Activated naive CD8-positive, alpha-beta T cell treated with anti-CD3 and anti-CD28 coated beads, Interleukin-2, amount 50 U/mL, for 24 hours (primary cell): ENCODE measurements around the gene MOGAT1.
"Not testable (repeated sequence)": the region's sequence is repeated elsewhere in the genome, so short reads cannot be mapped to it uniquely, and the experiment has no call there.

Experiments
- ATAC-seq: fragments of 150-1000 bp; cut with Tn5 transposase; one replicate; pipeline ENCODE4 v1.10.0; 2021
- DNase-seq: peaks from one replicate; pipeline ENCODE4 v3.0.0; 2021
- H3K27ac Mint-ChIP-seq: one replicate; pipeline ENCODE4 v1.8.0; 2021; ENCODE audit warnings: mild to moderate bottlenecking, mixed read lengths
- H3K27me3 Mint-ChIP-seq: one replicate; pipeline ENCODE4 v1.8.0; 2021; ENCODE audit warnings: mixed read lengths
- H3K36me3 Mint-ChIP-seq: one replicate; pipeline ENCODE4 v1.8.0; 2021; ENCODE audit warnings: low read depth, mixed read lengths
- H3K4me1 Mint-ChIP-seq: one replicate; pipeline ENCODE4 v1.8.0; 2021; ENCODE audit warnings: mixed read lengths
- H3K4me3 Mint-ChIP-seq: one replicate; pipeline ENCODE4 v1.8.0; 2021; ENCODE audit warnings: mild to moderate bottlenecking, moderate library complexity, mixed read lengths
- H3K9me3 Mint-ChIP-seq: one replicate; pipeline ENCODE4 v1.8.0; 2021; ENCODE audit warnings: mixed read lengths

The MOGAT1 gene

GRCh38 chr2:222689322-222689721 lies 17.9 kb downstream of the MOGAT1 start:
- ATAC-seq = no peak
- H3K9me3 Mint-ChIP-seq = no peaks in the 10 kb centered on the region
- H3K27ac Mint-ChIP-seq = no peak overlapping the region
- no peak for DNase-seq
- H3K36me3 Mint-ChIP-seq = no peaks in the 10 kb centered on the region
- peaks cover 7% of the 10 kb centered on the region for H3K4me1 Mint-ChIP-seq
- peaks cover 3% of the 10 kb centered on the region for H3K27me3 Mint-ChIP-seq
- no peak overlapping the region for H3K4me3 Mint-ChIP-seq

- Mint-ChIP-seq H3K27ac (no peak overlapping the region), H3K9me3 (no peaks in the 10 kb centered on the region), H3K4me1 (peaks cover 7% of the 10 kb centered on the region), H3K4me3 (no peak overlapping the region), H3K36me3 (no peaks in the 10 kb centered on the region), H3K27me3 (peaks cover 3% of the 10 kb centered on the region)
- ATAC-seq (peak; percentile 89), DNase-seq (peak; percentile 80)
These were observed 19.2 kb downstream of the MOGAT1 start for GRCh38 chr2:222690564-222691200.

- H3K4me3 Mint-ChIP-seq, H3K27me3 Mint-ChIP-seq, H3K4me1 Mint-ChIP-seq, ATAC-seq, DNase-seq, H3K36me3 Mint-ChIP-seq, H3K27ac Mint-ChIP-seq, H3K9me3 Mint-ChIP-seq: not testable (repeated sequence)
These were observed 22.0 kb downstream of the MOGAT1 start for GRCh38 chr2:222693413-222693812.

GRCh38 chr2:222693837-222694236 lies 22.4 kb downstream of the MOGAT1 start:
- ATAC-seq (no peak), DNase-seq (no peak)
- no peak overlapping the region for H3K4me3 Mint-ChIP-seq
- no peaks in the 10 kb centered on the region for H3K9me3 Mint-ChIP-seq
- H3K27me3 Mint-ChIP-seq = peaks cover 4% of the 10 kb centered on the region
- H3K4me1 Mint-ChIP-seq = peaks cover 7% of the 10 kb centered on the region
- no peaks in the 10 kb centered on the region for H3K36me3 Mint-ChIP-seq
- H3K27ac Mint-ChIP-seq = no peak overlapping the region

GRCh38 chr2:222698276-222698675 lies 26.8 kb downstream of the MOGAT1 start:
- no peaks in the 10 kb centered on the region for H3K36me3 Mint-ChIP-seq
- DNase-seq = no peak
- H3K9me3 Mint-ChIP-seq = no peaks in the 10 kb centered on the region
- no peak overlapping the region for H3K4me3 Mint-ChIP-seq
- peaks cover 11% of the 10 kb centered on the region for H3K4me1 Mint-ChIP-seq
- H3K27me3 Mint-ChIP-seq = peaks cover 10% of the 10 kb centered on the region
- ATAC-seq = no peak
- H3K27ac Mint-ChIP-seq = no peak overlapping the region

- Mint-ChIP-seq H3K4me1 (peaks cover 11% of the 10 kb centered on the region), H3K27me3 (peaks cover 12% of the 10 kb centered on the region)
- DNase-seq = no peak
These were observed 29.8 kb downstream of the MOGAT1 start for GRCh38 chr2:222701233-222701632.

GRCh38 chr2:222701721-222702131 lies 30.3 kb downstream of the MOGAT1 start:
- Mint-ChIP-seq H3K27me3 (peaks cover 12% of the 10 kb centered on the region), H3K36me3 (no peaks in the 10 kb centered on the region), H3K27ac (no peak overlapping the region), H3K9me3 (no peaks in the 10 kb centered on the region), H3K4me1 (peaks cover 11% of the 10 kb centered on the region), H3K4me3 (no peak overlapping the region)
- ATAC-seq (no peak), DNase-seq (no peak)

More at GRCh38 chr2:222701233-222701632, 29.8 kb downstream of the MOGAT1 start:
- no peaks in the 10 kb centered on the region for H3K9me3 Mint-ChIP-seq
- no peak overlapping the region for H3K4me3 Mint-ChIP-seq
- ATAC-seq = no peak
- H3K36me3 Mint-ChIP-seq = no peaks in the 10 kb centered on the region
- H3K27ac Mint-ChIP-seq = no peak overlapping the region

GRCh38 chr2:222703091-222703490 lies 31.6 kb downstream of the MOGAT1 start:
- Mint-ChIP-seq H3K9me3 (no peaks in the 10 kb centered on the region), H3K4me1 (peaks cover 17% of the 10 kb centered on the region), H3K27ac (no peak overlapping the region), H3K36me3 (no peaks in the 10 kb centered on the region), H3K27me3 (peaks cover 14% of the 10 kb centered on the region), H3K4me3 (no peak overlapping the region)
- DNase-seq = no peak
- no peak for ATAC-seq

- H3K27me3 Mint-ChIP-seq = peaks cover 16% of the 10 kb centered on the region
- DNase-seq = no peak
- no peaks in the 10 kb centered on the region for H3K9me3 Mint-ChIP-seq
- no peak overlapping the region for H3K4me3 Mint-ChIP-seq
- H3K27ac Mint-ChIP-seq = no peak overlapping the region
- peaks cover 20% of the 10 kb centered on the region for H3K4me1 Mint-ChIP-seq
- H3K36me3 Mint-ChIP-seq = no peaks in the 10 kb centered on the region
- no peak for ATAC-seq
These were observed 32.4 kb downstream of the MOGAT1 start for GRCh38 chr2:222703886-222704285.

- no peaks in the 10 kb centered on the region for H3K9me3 Mint-ChIP-seq
- H3K36me3 Mint-ChIP-seq = no peaks in the 10 kb centered on the region
- peaks cover 16% of the 10 kb centered on the region for H3K27me3 Mint-ChIP-seq
- no peak overlapping the region for H3K4me3 Mint-ChIP-seq
- no peak overlapping the region for H3K27ac Mint-ChIP-seq
- ATAC-seq = no peak
- H3K4me1 Mint-ChIP-seq = peaks cover 19% of the 10 kb centered on the region
- DNase-seq = no peak
These were observed 35.2 kb downstream of the MOGAT1 start for GRCh38 chr2:222706616-222707015.

- no peaks in the 10 kb centered on the region for H3K9me3 Mint-ChIP-seq
- H3K27me3 Mint-ChIP-seq = peaks cover 16% of the 10 kb centered on the region
- DNase-seq (no peak), ATAC-seq (no peak)
- no peak overlapping the region for H3K4me3 Mint-ChIP-seq
- peaks cover 14% of the 10 kb centered on the region for H3K4me1 Mint-ChIP-seq
- no peaks in the 10 kb centered on the region for H3K36me3 Mint-ChIP-seq
- no peak overlapping the region for H3K27ac Mint-ChIP-seq
These were observed 35.7 kb downstream of the MOGAT1 start for GRCh38 chr2:222707102-222707688.

GRCh38 chr2:222707689-222708273 lies 36.3 kb downstream of the MOGAT1 start:
- Mint-ChIP-seq H3K4me1 (peaks cover 14% of the 10 kb centered on the region), H3K9me3 (no peaks in the 10 kb centered on the region), H3K27ac (no peak overlapping the region), H3K27me3 (peaks cover 16% of the 10 kb centered on the region), H3K4me3 (no peak overlapping the region), H3K36me3 (no peaks in the 10 kb centered on the region)
- ATAC-seq = peak; percentile 87
- DNase-seq = no peak

- Mint-ChIP-seq H3K9me3 (no peaks in the 10 kb centered on the region), H3K27me3 (peaks cover 15% of the 10 kb centered on the region), H3K27ac (no peak overlapping the region), H3K4me3 (no peak overlapping the region), H3K4me1 (peaks cover 14% of the 10 kb centered on the region), H3K36me3 (no peaks in the 10 kb centered on the region)
- peak; percentile 83 for DNase-seq
- ATAC-seq = peak; percentile 40
These were observed 36.8 kb downstream of the MOGAT1 start for GRCh38 chr2:222708274-222708710.

GRCh38 chr2:222709191-222709891 lies 37.9 kb downstream of the MOGAT1 start:
- DNase-seq = peak; percentile 3
- Mint-ChIP-seq H3K9me3 (no peaks in the 10 kb centered on the region), H3K4me3 (no peak overlapping the region), H3K4me1 (peaks cover 14% of the 10 kb centered on the region), H3K27ac (no peak overlapping the region), H3K36me3 (no peaks in the 10 kb centered on the region), H3K27me3 (peaks cover 12% of the 10 kb centered on the region)
- ATAC-seq = peak; percentile 39

- no peak for DNase-seq
- Mint-ChIP-seq H3K4me3 (no peak overlapping the region), H3K9me3 (no peaks in the 10 kb centered on the region), H3K36me3 (no peaks in the 10 kb centered on the region), H3K4me1 (peaks cover 17% of the 10 kb centered on the region), H3K27ac (no peak overlapping the region), H3K27me3 (peaks cover 15% of the 10 kb centered on the region)
- no peak for ATAC-seq
These were observed 39.3 kb downstream of the MOGAT1 start for GRCh38 chr2:222710736-222711135.
